ENCODE measurements around the gene AEBP2. TPM values are rescaled to one million over a fixed set of nuclear protein-coding genes. Genes with fewer than 3 reads are reported as not detected.
A peak's percentile ranks its signal among the peaks of the same experiment; 100 is the strongest.

Gene AEBP2
- total RNA-seq, 6 experiments from 2014 or later: 9.7 to 18.2 (median 13.4) TPM

GRCh38 chr12:19402743-19403431, 36.4 kb upstream of the AEBP2 start:
- no peaks in the 10 kb centered on the region for H3K9me3 ChIP-seq
- H3K4me3 ChIP-seq: no peak overlapping the region
- H3K36me3 ChIP-seq: no peaks in the 10 kb centered on the region
- peak in 1 of 3 donors; percentile 48 for DNase-seq
- no peak for TF ChIP-seq POLR2A (IDR thresholded peaks at IDR 0.05)
- no peak for TF ChIP-seq CTCF (IDR thresholded peaks at IDR 0.05)
- no peaks in the 10 kb centered on the region for H3K4me1 ChIP-seq
- ATAC-seq: peak in 1 of 4 donors; percentile 14
- no CpG with 5 or more reads among the region's 4 CpGs for WGBS (ENCODE audit: insufficient coverage, low coverage, low lambda C conversion rate, missing lambda C conversion rate)
- intact Hi-C loops (cut with DNase I): no loop called here
- no peak overlapping the region for H3K27ac ChIP-seq
- H3K27me3 ChIP-seq: no peaks in the 10 kb centered on the region

- WGBS (ENCODE audit: insufficient coverage, low coverage, low lambda C conversion rate, missing lambda C conversion rate): 85% methylated on average over 15 of the region's 16 CpGs
- Histone ChIP-seq H3K4me1 (no peaks in the 10 kb centered on the region), H3K27ac (no peak overlapping the region), H3K9me3 (no peaks in the 10 kb centered on the region), H3K27me3 (no peaks in the 10 kb centered on the region), H3K4me3 (no peak overlapping the region), H3K36me3 (no peaks in the 10 kb centered on the region)
- no peak for DNase-seq
- no peak for TF ChIP-seq CTCF (IDR thresholded peaks at IDR 0.05)
- no peak for TF ChIP-seq POLR2A (IDR thresholded peaks at IDR 0.05)
- ATAC-seq: peak in 1 of 4 donors; percentile 23
- intact Hi-C loops (cut with DNase I): no loop called here
Observed at GRCh38 chr12:19404242-19404880, 34.9 kb upstream of the AEBP2 start.

GRCh38 chr12:19409376-19409775, 29.9 kb upstream of the AEBP2 start:
- TF ChIP-seq CTCF (IDR thresholded peaks at IDR 0.05): no peak
- WGBS (ENCODE audit: insufficient coverage, low coverage, low lambda C conversion rate, missing lambda C conversion rate): 19% methylated on average over 3 of the region's 3 CpGs
- ATAC-seq (no peak), DNase-seq (no peak)
- Histone ChIP-seq H3K27me3 (no peaks in the 10 kb centered on the region), H3K36me3 (no peaks in the 10 kb centered on the region), H3K27ac (no peak overlapping the region), H3K4me1 (no peaks in the 10 kb centered on the region), H3K9me3 (no peaks in the 10 kb centered on the region), H3K4me3 (no peak overlapping the region)
- intact Hi-C loops (cut with DNase I): no loop called here

- H3K27me3 ChIP-seq: no peaks in the 10 kb centered on the region
- intact Hi-C loops (cut with DNase I): no loop called here
- DNase-seq (no peak), ATAC-seq (no peak)
- no peaks in the 10 kb centered on the region for H3K9me3 ChIP-seq
- TF ChIP-seq POLR2A (IDR thresholded peaks at IDR 0.05) (no peak), CTCF (IDR thresholded peaks at IDR 0.05) (no peak)
- H3K36me3 ChIP-seq: no peaks in the 10 kb centered on the region
- H3K27ac ChIP-seq: no peak overlapping the region
- H3K4me1 ChIP-seq: no peaks in the 10 kb centered on the region
- no peak overlapping the region for H3K4me3 ChIP-seq
- 52% methylated on average over 6 of the region's 6 CpGs for WGBS (ENCODE audit: insufficient coverage, low coverage, low lambda C conversion rate, missing lambda C conversion rate)
Observed at GRCh38 chr12:19410211-19410610, 29.1 kb upstream of the AEBP2 start.
